ENCODE data around the gene SHH. TPM values are rescaled to one million over a fixed set of nuclear protein-coding genes. Genes with fewer than 3 reads are reported as not detected.

The SHH gene
- polyA plus RNA-seq, 1 donor (not counting 4 experiments of a cell fraction or from before 2014, with no cell fraction given) = not detected

DNA sequence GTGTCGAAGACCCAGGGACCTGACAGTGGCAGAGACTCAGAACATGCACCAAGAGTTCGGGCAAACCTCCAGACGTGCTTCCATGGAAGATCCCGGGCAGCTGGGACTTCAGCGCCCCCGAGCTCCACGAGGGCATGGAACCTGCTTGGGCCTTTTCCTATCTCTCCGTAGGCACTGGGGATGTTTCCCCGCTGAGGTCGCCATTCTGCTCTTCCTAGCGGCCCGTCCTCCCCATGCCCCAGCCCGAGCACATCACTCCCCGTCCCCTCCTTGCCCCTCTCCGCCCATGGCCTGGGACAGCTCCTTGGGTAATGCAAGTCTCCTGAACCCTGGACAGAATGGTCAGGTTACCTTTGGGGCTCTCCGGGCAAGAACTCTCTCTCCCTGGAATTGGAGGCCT is 32.3 kb upstream of the SHH start:
- dilution Hi-C loops (cut with MboI; ENCODE audit: extremely low pct_ligation_motif_present, low sequenced_read_pairs) = no loop called here
- no peak overlapping the region for H3K4me3 ChIP-seq (ENCODE audit: control insufficient read depth in 2 of 3, extremely low read depth in 1 of 3, insufficient read depth in 2 of 3, low read depth in 1 of 3, low read length in 3 of 3)
- H3K27me3 ChIP-seq (ENCODE audit: control insufficient read depth, extremely low read depth, insufficient read depth, low read length) = no peaks in the 10 kb centered on the region
- FAIRE-seq (no peak), DNase-seq (ENCODE audit: low read depth, low spot score) (no peak)
- no peak overlapping the region for H3K9ac ChIP-seq (ENCODE audit: control insufficient read depth, extremely low read depth, insufficient read depth, low read length)
- H3K4me1 ChIP-seq (ENCODE audit: control insufficient read depth, extremely low read depth, insufficient read depth, low read length) = no peaks in the 10 kb centered on the region
- H3K9me3 ChIP-seq (ENCODE audit: control insufficient read depth, low read depth, low read length) = peaks cover 2% of the 10 kb centered on the region
- H3K36me3 ChIP-seq (ENCODE audit: control insufficient read depth in 2 of 2, extremely low read depth in 1 of 2, insufficient read depth in 2 of 2, low read length in 2 of 2) = no peaks in the 10 kb centered on the region
- H3K4me2 ChIP-seq (ENCODE audit: control insufficient read depth, extremely low read depth, insufficient read depth, low read depth, low read length) = no peak overlapping the region
- TF ChIP-seq CTCF (optimal IDR thresholded peaks at IDR 0.05 in 1 of 3, IDR thresholded peaks at IDR 0.05 in 1 of 3, conservative IDR thresholded peaks at IDR 0.05 in 1 of 3; ENCODE audit: extremely low read depth in 1 of 3, insufficient read depth in 2 of 3, low read length in 3 of 3) (no peak), EZH2 (IDR thresholded peaks at IDR 0.05; ENCODE audit: low read length) (no peak)
- no peaks in the 10 kb centered on the region for H3K79me2 ChIP-seq (ENCODE audit: control insufficient read depth, insufficient read depth, low read length)
- H4K20me1 ChIP-seq (ENCODE audit: control insufficient read depth, extremely low read depth, insufficient read depth, low read length) = no peaks in the 10 kb centered on the region
- no peak overlapping the region for H2AFZ ChIP-seq (ENCODE audit: control insufficient read depth, low read length)
- H3K9me1 ChIP-seq (ENCODE audit: control insufficient read depth, extremely low read depth, insufficient read depth, low read length) = no peaks in the 10 kb centered on the region
- no peak overlapping the region for H3K27ac ChIP-seq (ENCODE audit: control insufficient read depth, insufficient read depth, low read length)

DNA sequence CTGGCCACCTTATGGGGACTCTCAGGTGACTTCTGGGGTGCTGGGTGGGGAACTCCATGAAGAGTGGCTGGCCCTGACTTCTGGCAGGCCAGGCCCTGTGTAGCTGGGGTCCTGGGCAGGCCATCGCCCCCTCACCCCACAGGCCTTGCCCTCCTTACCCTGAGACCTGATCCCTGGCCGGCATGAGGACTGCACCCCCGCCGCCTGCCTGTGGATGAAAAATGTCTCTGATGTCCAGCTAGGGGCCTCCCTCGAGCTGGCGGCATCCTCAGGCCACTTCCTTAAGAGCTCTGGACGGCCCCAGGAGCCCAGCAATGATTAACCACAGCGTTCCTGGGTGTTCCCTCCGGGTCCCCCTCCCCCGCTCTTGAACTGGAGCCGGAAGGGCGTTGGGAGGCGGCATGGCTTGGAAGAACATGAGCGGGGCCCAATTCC is 31.8 kb upstream of the SHH start:
- Histone ChIP-seq H3K9me3 (ENCODE audit: control insufficient read depth, low read depth, low read length) (peaks cover 2% of the 10 kb centered on the region), H3K4me1 (ENCODE audit: control insufficient read depth, extremely low read depth, insufficient read depth, low read length) (no peaks in the 10 kb centered on the region), H2AFZ (ENCODE audit: control insufficient read depth, low read length) (no peak overlapping the region), H3K4me3 (ENCODE audit: control insufficient read depth in 2 of 3, extremely low read depth in 1 of 3, insufficient read depth in 2 of 3, low read depth in 1 of 3, low read length in 3 of 3) (no peak overlapping the region), H4K20me1 (ENCODE audit: control insufficient read depth, extremely low read depth, insufficient read depth, low read length) (no peaks in the 10 kb centered on the region), H3K36me3 (ENCODE audit: control insufficient read depth in 2 of 2, extremely low read depth in 1 of 2, insufficient read depth in 2 of 2, low read length in 2 of 2) (no peaks in the 10 kb centered on the region), H3K4me2 (ENCODE audit: control insufficient read depth, extremely low read depth, insufficient read depth, low read depth, low read length) (no peak overlapping the region), H3K27me3 (ENCODE audit: control insufficient read depth, extremely low read depth, insufficient read depth, low read length) (no peaks in the 10 kb centered on the region), H3K27ac (ENCODE audit: control insufficient read depth, insufficient read depth, low read length) (no peak overlapping the region), H3K9me1 (ENCODE audit: control insufficient read depth, extremely low read depth, insufficient read depth, low read length) (no peaks in the 10 kb centered on the region), H3K9ac (ENCODE audit: control insufficient read depth, extremely low read depth, insufficient read depth, low read length) (no peak overlapping the region), H3K79me2 (ENCODE audit: control insufficient read depth, insufficient read depth, low read length) (no peaks in the 10 kb centered on the region)
- dilution Hi-C loops (cut with MboI; ENCODE audit: extremely low pct_ligation_motif_present, low sequenced_read_pairs) = no loop called here
- no peak for FAIRE-seq
- TF ChIP-seq CTCF (optimal IDR thresholded peaks at IDR 0.05 in 1 of 3, IDR thresholded peaks at IDR 0.05 in 1 of 3, conservative IDR thresholded peaks at IDR 0.05 in 1 of 3; ENCODE audit: extremely low read depth in 1 of 3, insufficient read depth in 2 of 3, low read length in 3 of 3) = no peak
- no peak for TF ChIP-seq EZH2 (IDR thresholded peaks at IDR 0.05; ENCODE audit: low read length)
- no peak for DNase-seq (ENCODE audit: low read depth, low spot score)
